Right atrium auricular region (tissue), 2 donors: ENCODE measurements around the gene CCNG2. TPM values are rescaled to one million over a fixed set of nuclear protein-coding genes. Genes with fewer than 3 reads are reported as not detected.

ENCODE experiments used
- DNase-seq: peaks from one replicate; pipeline ENCODE4 v3.0.0-alpha.2; 2019; ENCODE audit warnings: low spot score
- H3K27ac ChIP-seq, 2 donors: fragments of 200-600 bp; sonication (generic); 1 replicate in 1 of 2; 2 replicates in 1 of 2; pipeline ENCODE4 v1.5.1; 2016 to 2019
- H3K27me3 ChIP-seq, 2 donors: fragments of 200-600 bp; sonication (generic); one replicate each; pipeline versions ENCODE4 v1.5.1 to v1.6.0; 2017 to 2019
- H3K36me3 ChIP-seq: fragments of 200-600 bp; sonication (generic); one replicate; pipeline ENCODE4 v1.5.1; 2016
- H3K4me1 ChIP-seq, 2 donors: fragments of 200-600 bp; sonication (generic); one replicate each; pipeline versions ENCODE4 v1.5.1 to v1.6.0; 2017 to 2019
- H3K4me3 ChIP-seq, 2 donors: fragments of 200-600 bp; sonication (generic); 1 replicate in 1 of 2; 2 replicates in 1 of 2; pipeline ENCODE4 v1.5.1; 2017 to 2019; ENCODE audit warnings: mild to moderate bottlenecking in 1 of 2, moderate library complexity in 1 of 2
- H3K9me3 ChIP-seq, 2 donors: fragments of 200-600 bp; sonication (generic); one replicate each; pipeline ENCODE4 v1.5.1; 2019
- total RNA-seq, 2 donors: library from RNA; depleted of rRNA; stranded (reverse); fragments of >200 nt; gene quantifications; one replicate each; pipeline ENCODE4 v1.1.0, GENCODE V29; 2016
- TF ChIP-seq, protein P1 (sequence below), 2 donors: fragments of 200-600 bp; sonication (generic); IDR thresholded peaks; one replicate each; pipeline ENCODE4 v1.5.1; 2019; ENCODE audit warnings: antibody characterized with exemption in 2 of 2

CCNG2 gene
- total RNA-seq, 2 donors from 2014 or later: 6.2 to 7.8 TPM

DNA sequence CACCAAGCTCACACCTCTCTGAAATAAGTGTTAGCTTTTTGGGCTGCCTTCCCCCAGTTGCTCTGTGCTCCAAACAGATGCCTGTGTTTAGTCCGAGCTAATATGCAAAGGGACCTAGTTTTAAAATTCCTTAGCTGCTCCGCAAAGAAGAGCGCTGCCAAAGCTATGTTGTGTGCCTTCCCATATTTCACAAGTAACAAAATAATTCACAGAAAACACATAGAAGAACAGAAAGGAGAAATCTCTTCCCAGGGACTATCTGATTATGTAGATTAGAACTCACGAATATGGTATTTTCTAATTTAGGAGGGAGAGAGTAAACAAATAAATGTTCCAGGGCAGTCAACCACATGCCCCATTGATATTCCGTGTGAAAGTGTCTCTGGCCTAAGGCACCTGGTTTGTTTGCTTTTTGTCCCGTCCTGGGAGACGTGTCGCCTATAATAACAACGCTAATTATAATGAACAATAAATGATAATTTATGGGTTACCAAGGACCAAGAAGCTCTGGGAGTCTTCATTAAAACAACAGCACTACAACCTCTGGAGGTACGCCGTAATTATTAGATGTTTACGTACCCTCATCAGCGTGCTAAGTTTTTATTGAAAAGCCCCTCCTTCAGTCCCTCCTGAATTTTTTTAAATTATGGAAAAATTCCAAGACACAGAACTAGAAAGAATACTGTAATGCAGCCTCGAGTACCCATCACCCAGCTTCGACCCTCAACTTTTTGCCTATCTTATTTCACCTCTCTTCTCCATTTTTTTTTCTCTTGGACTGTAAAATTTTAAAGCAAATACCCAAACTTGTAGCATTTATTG is 1.2 kb upstream of the CCNG2 start:
- Histone ChIP-seq H3K4me1 (peaks cover 0 to 13% of the 10 kb centered on the region in 2 donors), H3K27me3 (no peaks in the 10 kb centered on the region), H3K27ac (peak overlapping the region; percentile 35 to 95), H3K36me3 (no peaks in the 10 kb centered on the region), H3K9me3 (no peaks in the 10 kb centered on the region), H3K4me3 (peak overlapping the region; percentile 69 to 95)
- DNase-seq: no peak
- TF ChIP-seq, protein P1, sequence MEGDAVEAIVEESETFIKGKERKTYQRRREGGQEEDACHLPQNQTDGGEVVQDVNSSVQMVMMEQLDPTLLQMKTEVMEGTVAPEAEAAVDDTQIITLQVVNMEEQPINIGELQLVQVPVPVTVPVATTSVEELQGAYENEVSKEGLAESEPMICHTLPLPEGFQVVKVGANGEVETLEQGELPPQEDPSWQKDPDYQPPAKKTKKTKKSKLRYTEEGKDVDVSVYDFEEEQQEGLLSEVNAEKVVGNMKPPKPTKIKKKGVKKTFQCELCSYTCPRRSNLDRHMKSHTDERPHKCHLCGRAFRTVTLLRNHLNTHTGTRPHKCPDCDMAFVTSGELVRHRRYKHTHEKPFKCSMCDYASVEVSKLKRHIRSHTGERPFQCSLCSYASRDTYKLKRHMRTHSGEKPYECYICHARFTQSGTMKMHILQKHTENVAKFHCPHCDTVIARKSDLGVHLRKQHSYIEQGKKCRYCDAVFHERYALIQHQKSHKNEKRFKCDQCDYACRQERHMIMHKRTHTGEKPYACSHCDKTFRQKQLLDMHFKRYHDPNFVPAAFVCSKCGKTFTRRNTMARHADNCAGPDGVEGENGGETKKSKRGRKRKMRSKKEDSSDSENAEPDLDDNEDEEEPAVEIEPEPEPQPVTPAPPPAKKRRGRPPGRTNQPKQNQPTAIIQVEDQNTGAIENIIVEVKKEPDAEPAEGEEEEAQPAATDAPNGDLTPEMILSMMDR (IDR thresholded peaks at IDR 0.05): no peak

GRCh38 chr4:77156533-77156911 is 485 bp upstream of the CCNG2 start:
- no peaks in the 10 kb centered on the region for H3K9me3 ChIP-seq
- H3K36me3 ChIP-seq: peaks cover 6% of the 10 kb centered on the region
- peak overlapping the region; percentile 88 to 95 for H3K27ac ChIP-seq
- DNase-seq: peak; percentile 99
- H3K4me3 ChIP-seq: peak overlapping the region; percentile 69 to 95
- H3K4me1 ChIP-seq: peaks cover 0 to 13% of the 10 kb centered on the region in 2 donors
- no peaks in the 10 kb centered on the region for H3K27me3 ChIP-seq
- TF ChIP-seq, protein P1 (IDR thresholded peaks at IDR 0.05): no peak

DNA sequence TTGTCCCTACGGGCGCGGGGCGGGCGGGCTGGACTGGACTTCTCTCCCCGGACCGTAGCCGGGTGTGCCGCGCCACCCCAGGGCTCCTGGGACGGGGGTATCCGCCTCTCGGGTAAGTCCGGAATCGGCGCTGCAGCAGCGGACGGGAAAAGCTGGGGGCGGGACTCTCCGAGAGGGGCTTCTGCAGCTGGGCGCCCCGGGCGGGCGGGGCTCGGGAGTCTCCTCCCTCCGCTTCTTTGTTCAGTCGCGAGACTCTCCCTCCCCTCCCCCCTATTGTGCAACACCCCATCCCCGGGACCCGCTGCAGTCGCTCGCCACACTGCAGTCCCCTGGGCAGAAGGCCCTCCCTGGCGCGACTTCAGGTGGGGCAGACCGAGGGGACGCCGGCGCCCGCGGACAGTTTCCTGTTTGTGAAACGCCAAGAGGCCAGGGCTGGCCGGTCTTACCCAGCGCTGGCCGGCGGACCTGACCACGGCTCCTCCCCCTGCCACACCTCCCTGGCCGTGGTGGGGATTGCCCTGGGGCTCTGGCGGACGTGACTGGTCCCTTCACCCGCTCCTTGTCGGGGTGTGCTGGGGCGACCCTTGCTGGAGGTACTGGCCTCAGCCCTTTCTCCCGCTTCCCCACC is 966 bp downstream of the CCNG2 start:
- Histone ChIP-seq H3K9me3 (no peaks in the 10 kb centered on the region), H3K4me1 (peaks cover 0 to 13% of the 10 kb centered on the region in 2 donors), H3K36me3 (peaks cover 16% of the 10 kb centered on the region), H3K4me3 (peak overlapping the region; percentile 69 to 95), H3K27me3 (no peaks in the 10 kb centered on the region), H3K27ac (peak overlapping the region; percentile 88 to 95)
- DNase-seq: peak; percentile 83
- TF ChIP-seq, protein P1 (IDR thresholded peaks at IDR 0.05): no peak

DNA sequence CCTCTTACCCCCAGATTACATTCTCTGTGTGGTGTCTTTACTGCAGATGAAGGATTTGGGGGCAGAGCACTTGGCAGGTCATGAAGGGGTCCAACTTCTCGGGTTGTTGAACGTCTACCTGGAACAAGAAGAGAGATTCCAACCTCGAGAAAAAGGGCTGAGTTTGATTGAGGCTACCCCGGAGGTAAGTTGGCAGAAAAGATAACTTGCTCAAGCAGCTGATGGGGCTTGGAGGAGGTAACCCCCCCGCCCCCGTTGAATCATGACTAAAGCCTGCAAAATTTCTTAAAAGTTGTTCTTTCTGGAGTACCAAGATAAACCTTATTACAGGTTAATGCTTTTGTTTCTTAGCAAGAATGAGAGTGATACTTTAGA is 1.5 kb downstream of the CCNG2 start:
- Histone ChIP-seq H3K4me1 (peaks cover 0 to 13% of the 10 kb centered on the region in 2 donors), H3K27me3 (no peaks in the 10 kb centered on the region), H3K36me3 (peaks cover 16% of the 10 kb centered on the region), H3K4me3 (peak overlapping the region; percentile 69 to 95), H3K9me3 (no peaks in the 10 kb centered on the region), H3K27ac (peak overlapping the region; percentile 88 to 95)
- DNase-seq: no peak
- TF ChIP-seq, protein P1 (IDR thresholded peaks at IDR 0.05): no peak

DNA sequence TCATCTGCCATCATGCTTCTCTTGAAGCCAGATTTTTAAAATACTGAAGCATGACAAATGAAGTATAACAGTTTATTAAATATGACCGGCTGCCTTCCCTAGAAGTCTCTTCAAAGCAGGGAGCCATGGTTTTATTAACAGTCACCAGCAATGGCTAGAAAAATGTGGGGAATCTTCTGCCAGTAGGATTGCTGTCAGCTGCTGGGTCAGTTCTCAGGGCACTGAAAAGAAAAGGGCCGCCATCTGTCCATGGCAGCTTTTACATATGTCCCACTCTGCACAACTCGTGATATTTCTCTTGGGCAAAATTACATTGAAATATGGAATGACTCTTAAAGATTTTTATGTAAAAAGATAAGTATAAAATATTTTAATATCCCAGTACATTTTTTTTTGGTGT is 2.8 kb downstream of the CCNG2 start:
- peaks cover 27% of the 10 kb centered on the region for H3K36me3 ChIP-seq
- H3K4me1 ChIP-seq: peaks cover 0 to 13% of the 10 kb centered on the region in 2 donors
- H3K4me3 ChIP-seq: no peak overlapping the region
- no peaks in the 10 kb centered on the region for H3K27me3 ChIP-seq
- H3K27ac ChIP-seq: no peak overlapping the region
- TF ChIP-seq, protein P1 (IDR thresholded peaks at IDR 0.05): no peak
- H3K9me3 ChIP-seq: no peaks in the 10 kb centered on the region
- DNase-seq: no peak
